ENCODE data around the gene GRIA3.
"Not testable (repeated sequence)": the region's sequence is repeated elsewhere in the genome, so short reads cannot be mapped to it uniquely, and the experiment has no call there.

The GRIA3 gene

GRCh38 chrX:123357941-123358340 lies 173.9 kb downstream of the GRIA3 start:
- no peak for DNase-seq (ENCODE audit: low read depth)

DNA sequence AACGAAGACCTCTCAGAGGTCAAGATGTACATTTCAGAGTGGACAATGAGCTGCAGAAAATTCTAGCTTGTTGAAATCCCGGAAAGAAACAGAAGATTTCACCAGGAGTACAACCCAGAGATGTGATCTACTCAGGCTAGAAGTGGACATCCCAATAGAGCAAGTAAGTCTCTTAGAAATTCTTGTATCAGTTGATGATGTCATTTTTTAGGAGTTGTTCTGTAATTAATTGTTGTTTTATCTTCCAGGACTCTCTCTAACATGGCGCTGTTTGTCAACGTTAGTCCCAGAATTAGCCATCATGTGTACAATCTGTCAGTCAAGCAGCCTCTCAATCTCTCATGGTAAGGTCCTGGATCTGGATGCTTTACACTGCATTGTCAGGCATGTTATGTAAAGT lies 174.4 kb downstream of the GRIA3 start:
- DNase-seq (ENCODE audit: low read depth): no peak

DNA sequence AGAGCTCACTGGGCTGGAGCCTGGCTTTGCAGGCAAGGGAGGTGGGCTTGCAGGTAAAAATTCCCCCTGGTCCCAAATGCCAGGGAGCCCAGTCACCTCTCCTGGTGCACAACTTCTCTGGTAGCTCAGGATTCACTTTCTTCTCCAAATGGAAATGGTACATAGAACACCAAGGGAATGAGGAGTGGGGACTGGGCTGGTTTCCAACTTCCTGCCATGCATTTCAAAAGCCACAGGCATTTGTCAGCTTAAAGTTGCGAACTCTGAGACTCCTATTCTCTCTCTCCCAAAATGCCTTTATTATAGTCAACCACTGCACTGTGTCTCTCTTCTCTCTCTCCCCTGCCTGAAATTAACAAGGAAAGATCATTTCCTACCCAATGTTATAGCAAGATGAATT lies 177.3 kb downstream of the GRIA3 start:
- DNase-seq (ENCODE audit: low read depth): no peak

- DNase-seq (ENCODE audit: low read depth): not testable (repeated sequence)
These were observed 202.1 kb downstream of the GRIA3 start for GRCh38 chrX:123386196-123386595.

GRCh38 chrX:123392921-123393320 lies 208.8 kb downstream of the GRIA3 start:
- no peak for DNase-seq (ENCODE audit: low read depth)

DNA sequence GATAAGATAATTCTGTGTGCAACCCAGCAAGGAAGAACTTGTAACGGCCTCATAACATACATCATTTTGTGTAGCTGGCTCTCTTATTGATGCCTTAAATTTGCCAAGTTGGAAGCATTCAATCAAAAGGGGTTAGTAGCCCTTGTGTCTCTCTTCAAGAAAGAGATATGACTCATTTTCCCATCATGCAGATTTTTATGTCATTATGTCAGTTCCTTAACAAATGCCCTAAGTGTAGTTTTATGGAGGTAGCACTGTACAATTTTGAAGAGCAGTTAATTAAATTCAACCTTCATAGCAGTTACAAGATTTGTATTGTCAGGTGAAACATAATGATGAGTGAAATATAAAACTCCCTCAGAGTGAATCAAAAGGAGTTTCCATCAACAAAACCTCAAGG lies 215.6 kb downstream of the GRIA3 start:
- DNase-seq (ENCODE audit: low read depth): no peak

GRCh38 chrX:123405231-123405630 lies 221.2 kb downstream of the GRIA3 start:
- no peak for DNase-seq (ENCODE audit: low read depth)

DNA sequence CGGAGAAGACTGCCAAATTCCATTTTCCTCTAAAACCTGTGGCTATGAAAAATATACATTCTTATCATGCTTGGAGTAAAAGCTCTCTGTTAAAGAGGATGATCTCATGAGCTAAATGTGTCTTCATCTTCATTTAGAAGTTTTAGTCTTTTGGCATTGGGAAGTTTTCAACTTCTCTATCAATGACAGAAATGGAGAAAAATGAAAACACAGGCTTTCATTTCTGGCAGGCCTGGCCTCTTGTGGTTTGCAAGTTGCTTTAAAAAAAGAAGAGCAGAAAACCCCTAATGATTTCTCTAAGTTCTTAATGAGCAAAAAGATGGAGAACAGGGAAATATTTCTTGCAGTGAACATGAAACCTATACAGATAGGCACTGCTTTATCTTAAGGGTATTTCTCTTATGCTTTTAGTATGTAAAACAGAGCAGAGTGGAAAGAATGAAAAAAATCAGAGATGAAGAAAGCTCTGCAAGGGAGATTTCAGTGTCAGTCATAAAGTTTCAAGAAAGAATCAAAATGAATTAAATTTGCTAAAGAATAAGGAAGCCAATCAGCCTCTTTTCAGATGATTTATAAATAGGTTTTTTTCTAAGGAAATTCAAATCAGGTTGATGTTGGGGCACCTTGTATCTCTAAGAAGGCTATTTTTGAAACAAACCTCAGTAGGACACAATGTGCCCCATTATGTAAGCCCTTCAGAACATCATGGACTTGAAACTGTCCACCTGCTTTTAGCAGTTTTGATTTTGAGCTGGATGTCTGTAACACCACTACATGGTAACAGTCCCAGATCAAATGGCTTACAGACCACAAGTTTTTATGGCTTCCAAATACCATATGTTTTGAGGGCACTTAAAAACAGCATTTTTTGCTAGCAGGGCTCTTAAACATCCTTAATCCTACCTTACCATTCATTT lies 225.0 kb downstream of the GRIA3 start:
- no peak for DNase-seq (ENCODE audit: low read depth)

DNA sequence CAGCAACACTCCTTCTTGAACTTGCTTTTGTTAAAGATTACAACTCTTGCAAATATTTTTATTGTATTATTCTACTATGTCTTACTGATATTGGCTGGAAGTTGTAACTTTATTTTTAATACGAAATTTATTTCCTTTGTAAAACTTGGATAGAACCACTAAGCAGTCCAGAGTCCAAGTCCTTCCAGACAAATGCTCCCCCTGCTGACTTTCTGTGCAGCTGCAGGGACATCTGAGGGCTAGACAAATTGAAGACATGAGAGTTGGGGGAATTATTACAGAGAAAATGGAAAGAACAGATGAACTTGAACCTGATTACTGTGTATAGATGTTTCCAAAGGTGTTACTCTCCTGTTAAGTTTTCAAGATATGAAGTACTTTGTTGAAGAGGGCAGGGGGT lies 238.8 kb downstream of the GRIA3 start:
- no peak for DNase-seq (ENCODE audit: low read depth)

DNA sequence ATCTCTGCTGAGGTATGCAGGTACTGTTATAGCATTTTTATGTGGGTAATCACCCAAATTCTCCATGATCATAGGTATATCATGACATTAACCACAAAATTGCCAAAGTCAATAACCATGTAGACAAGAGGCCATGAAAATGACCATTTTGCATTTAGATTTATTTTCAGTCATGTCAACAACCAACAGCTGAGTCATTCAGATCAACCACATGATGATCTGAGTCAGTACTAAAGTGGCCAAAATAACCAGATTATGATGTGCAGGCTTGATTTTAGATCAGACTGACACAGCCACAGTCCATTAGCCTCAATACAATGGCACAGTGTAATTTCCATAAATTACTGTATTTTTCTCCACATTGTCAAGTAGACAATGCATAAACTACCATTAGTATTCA lies 240.5 kb downstream of the GRIA3 start:
- no peak for DNase-seq (ENCODE audit: low read depth)

GRCh38 chrX:123425471-123425870 lies 241.4 kb downstream of the GRIA3 start:
- DNase-seq (ENCODE audit: low read depth): no peak

DNA sequence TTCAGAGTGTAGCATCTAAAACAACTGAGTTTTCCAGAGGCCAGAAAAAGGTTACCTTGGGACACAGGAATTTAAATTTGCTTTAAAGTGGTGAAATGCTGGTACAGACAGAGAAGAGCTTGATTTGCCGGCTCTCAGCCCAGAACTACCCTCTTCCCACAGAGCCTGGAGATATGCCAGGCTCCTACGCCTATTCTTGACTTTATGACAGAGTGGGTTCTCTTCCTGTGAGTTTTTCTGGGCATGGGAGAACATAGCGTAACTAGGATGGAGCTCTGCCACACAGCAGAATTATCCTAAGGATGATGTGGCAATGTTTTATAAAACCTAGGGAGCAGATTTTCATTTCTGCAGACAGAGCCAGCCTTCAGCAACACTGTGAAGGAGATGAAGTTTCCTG lies 241.8 kb downstream of the GRIA3 start:
- no peak for DNase-seq (ENCODE audit: low read depth)

DNA sequence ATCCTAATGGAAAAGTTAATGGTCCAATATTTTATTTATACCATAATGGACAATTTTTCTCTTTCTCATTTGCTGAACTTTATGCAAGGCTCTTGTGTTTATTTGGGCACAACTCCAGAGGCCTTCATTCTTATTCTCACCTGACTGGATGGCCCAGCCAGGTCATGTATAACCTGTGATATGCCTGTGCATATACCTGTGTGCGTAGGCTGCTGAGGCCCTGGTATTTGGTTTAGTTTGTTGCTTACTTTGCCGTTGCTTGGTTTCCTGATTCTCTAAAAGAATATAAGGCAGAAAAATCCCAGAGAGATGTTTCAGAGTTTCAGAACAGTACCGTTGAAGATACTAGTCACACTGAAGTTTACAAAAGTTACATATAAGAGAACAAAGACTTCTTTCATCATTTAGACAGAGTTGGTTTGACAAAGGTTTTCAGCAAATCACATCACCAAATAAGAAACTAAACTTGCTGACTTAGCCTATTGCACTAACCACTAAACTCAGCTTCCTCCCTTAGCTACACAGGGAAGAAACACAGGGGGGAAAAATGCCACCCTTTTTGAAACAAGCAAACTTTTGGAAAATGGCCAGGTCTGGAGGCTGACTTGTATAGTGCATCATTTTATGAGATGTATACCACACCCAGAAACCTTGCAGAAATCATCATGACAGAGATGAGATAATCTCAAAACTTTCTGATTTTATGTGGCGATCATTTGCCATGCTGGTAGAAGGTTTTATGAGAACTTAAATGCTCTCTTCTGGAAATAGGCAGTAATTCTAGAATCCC lies 248.5 kb downstream of the GRIA3 start:
- DNase-seq (ENCODE audit: low read depth): no peak

DNA sequence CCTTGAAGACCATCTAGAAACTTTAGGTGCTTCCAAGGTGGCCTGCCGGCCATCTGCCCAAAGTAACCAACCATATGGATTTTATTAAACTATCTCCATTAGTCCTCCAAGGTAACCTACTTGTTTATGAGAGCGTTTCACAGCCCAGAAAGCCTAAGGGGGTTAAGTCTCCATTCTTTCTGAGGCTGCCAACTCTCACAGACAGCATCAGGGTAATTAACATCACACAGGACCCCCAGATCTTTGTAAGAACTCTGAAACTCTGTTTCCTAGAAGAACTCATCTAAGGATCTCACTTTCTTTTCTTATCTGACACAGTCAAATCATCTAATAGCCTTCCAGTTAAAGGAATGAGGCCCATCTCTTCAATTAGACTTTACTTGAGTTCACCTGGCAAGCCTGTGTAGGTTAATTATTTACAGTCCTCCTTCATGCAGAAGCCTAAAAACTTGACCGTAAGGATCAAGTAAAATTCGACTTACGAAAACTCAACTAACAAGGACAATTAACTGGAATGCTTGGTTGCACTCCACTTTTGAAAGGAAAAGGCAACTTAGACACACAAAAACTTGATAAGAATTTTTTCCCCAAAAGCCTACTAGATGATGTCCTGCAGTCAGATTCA lies 252.5 kb downstream of the GRIA3 start:
- DNase-seq (ENCODE audit: low read depth): no peak

DNA sequence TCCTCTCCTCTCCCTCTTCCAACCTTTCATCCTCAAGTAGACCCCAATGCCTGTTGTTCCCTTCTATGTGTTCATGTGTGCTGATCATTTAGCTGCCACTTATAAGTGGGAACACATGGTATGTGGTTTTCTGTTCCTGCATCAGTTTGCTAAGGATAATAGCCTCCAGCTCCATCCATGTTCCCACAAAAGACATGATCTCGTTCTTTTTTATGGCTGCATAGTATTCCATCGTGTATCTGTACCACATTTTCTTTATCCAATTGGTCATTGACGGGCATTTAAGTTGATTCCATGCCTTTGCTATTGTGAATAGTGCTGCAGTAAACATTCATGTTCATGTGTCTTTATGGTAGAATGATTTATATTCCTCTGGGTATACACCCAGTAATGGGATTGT lies 255.8 kb downstream of the GRIA3 start:
- DNase-seq (ENCODE audit: low read depth): not testable (repeated sequence)

- DNase-seq (ENCODE audit: low read depth): no peak
These were observed 258.7 kb downstream of the GRIA3 start for GRCh38 chrX:123442764-123443163.

- no peak for DNase-seq (ENCODE audit: low read depth)
These were observed 263.4 kb downstream of the GRIA3 start for GRCh38 chrX:123447506-123447905.

DNA sequence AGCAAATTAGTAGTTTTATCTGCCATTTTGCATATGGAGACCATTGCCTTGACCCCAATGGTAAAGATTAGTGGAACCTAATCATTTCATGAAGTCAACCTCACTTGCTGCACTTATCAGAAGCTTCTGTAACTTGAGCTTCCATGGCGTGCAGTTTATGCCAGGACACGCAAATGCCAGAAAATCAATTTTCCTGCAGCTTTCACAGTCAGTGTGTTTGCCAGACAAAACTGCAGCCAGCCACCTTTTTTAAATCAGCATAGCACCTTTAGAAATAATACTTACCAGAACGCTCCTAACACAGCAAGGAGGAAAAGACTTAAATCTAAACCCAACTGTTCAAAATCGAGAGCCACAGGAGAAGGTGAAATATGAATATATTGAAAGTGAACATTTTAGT lies 265.3 kb downstream of the GRIA3 start:
- DNase-seq (ENCODE audit: low read depth): no peak

DNA sequence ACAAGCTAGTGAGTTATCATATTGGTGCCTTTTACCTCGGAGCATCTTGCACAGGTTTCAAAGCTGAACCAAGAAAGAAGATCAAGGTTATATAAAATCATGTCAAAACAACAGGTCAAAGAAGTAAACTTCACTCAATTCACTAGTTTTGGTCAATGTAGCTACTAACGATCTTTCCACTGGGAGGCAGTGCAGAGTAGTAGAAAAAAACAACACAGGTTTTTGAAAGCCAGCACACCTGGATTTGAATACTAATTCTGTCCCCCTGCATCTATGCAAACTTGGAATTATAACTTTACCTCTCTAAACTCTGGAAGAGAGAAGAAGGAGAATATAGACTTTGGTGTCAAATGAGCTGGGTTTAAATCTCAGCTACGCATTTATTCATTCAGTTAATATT lies 266.1 kb downstream of the GRIA3 start:
- no peak for DNase-seq (ENCODE audit: low read depth)

GRCh38 chrX:123454712-123455431 lies 270.8 kb downstream of the GRIA3 start:
- no peak for DNase-seq (ENCODE audit: low read depth)

GRCh38 chrX:123455693-123456092 lies 271.6 kb downstream of the GRIA3 start:
- DNase-seq (ENCODE audit: low read depth): no peak

GRCh38 chrX:123464709-123465108 lies 280.6 kb downstream of the GRIA3 start:
- no peak for DNase-seq (ENCODE audit: low read depth)
